Measurements from ENCODE around the gene TSPAN1. TPM values are rescaled to one million over a fixed set of nuclear protein-coding genes. Genes with fewer than 3 reads are reported as not detected.

TSPAN1 gene
- total RNA-seq, 1 experiment from 2014 or later = 41.7 TPM

- intact Hi-C loops (cut with micrococcal nuclease) = no loop called here
- Mint-ChIP-seq H3K36me3 (ENCODE audit: insufficient read depth, unreplicated experiment) (no peaks in the 10 kb centered on the region), H3K27ac (ENCODE audit: low read depth, unreplicated experiment) (no peak overlapping the region), H3K4me3 (ENCODE audit: unreplicated experiment) (no peak overlapping the region), H3K9me3 (ENCODE audit: unreplicated experiment) (no peaks in the 10 kb centered on the region), H3K4me1 (ENCODE audit: insufficient read depth, unreplicated experiment) (no peaks in the 10 kb centered on the region), H3K27me3 (ENCODE audit: insufficient read depth, unreplicated experiment) (no peaks in the 10 kb centered on the region)
- POLR2A ChIA-PET = interaction anchor here (1.1 kb wide), 1 partner anchor 29 kb away, joined by 3 read pairs; no protein-coding TSS in a partner anchor
- CTCF ChIA-PET = no interaction called here
- BruUV-seq (replicated peaks) = no TSS peak
- DNase-seq (ENCODE audit: unreplicated experiment) = no peak
- no peak for TF ChIP-seq CTCF (IDR thresholded peaks at IDR 0.05; ENCODE audit: unreplicated experiment)
These were observed 21.2 kb upstream of the TSPAN1 start for GRCh38 chr1:46153732-46154131.

- Mint-ChIP-seq H3K4me3 (ENCODE audit: unreplicated experiment) (no peak overlapping the region), H3K27ac (ENCODE audit: low read depth, unreplicated experiment) (no peak overlapping the region), H3K9me3 (ENCODE audit: unreplicated experiment) (no peaks in the 10 kb centered on the region), H3K36me3 (ENCODE audit: insufficient read depth, unreplicated experiment) (no peaks in the 10 kb centered on the region), H3K27me3 (ENCODE audit: insufficient read depth, unreplicated experiment) (no peaks in the 10 kb centered on the region), H3K4me1 (ENCODE audit: insufficient read depth, unreplicated experiment) (no peaks in the 10 kb centered on the region)
- ChIA-PET POLR2A (interaction anchor here (1.5 to 1.8 kb wide), 2 partner anchors 17 to 35 kb away, joined by 3 to 8 read pairs; partner anchors contain the start of gene TSPAN1), CTCF (interaction anchor here (0.8 to 1.5 kb wide), 2 partner anchors 120 to 122 kb away, joined by 3 to 4 read pairs; no protein-coding TSS in a partner anchor)
- DNase-seq (ENCODE audit: unreplicated experiment) = no peak
- intact Hi-C loops (cut with micrococcal nuclease) = no loop called here
- BruUV-seq (replicated peaks) = no TSS peak
- TF ChIP-seq CTCF (IDR thresholded peaks at IDR 0.05; ENCODE audit: unreplicated experiment) = no peak
These were observed 17.0 kb upstream of the TSPAN1 start for GRCh38 chr1:46157916-46158311.

GRCh38 chr1:46158312-46159281, 16.3 kb upstream of the TSPAN1 start:
- intact Hi-C loops (cut with micrococcal nuclease) = no loop called here
- BruUV-seq (replicated peaks) = no TSS peak
- CTCF ChIA-PET = interaction anchor here (0.8 kb wide), 1 partner anchor 122 kb away, joined by 3 read pairs; no protein-coding TSS in a partner anchor

More at GRCh38 chr1:46158312-46159281, 16.3 kb upstream of the TSPAN1 start:
- POLR2A ChIA-PET = interaction anchor here (1.8 kb wide), 1 partner anchor 16 kb away, joined by 8 read pairs; the partner anchor contains the start of gene TSPAN1
- Mint-ChIP-seq H3K36me3 (ENCODE audit: insufficient read depth, unreplicated experiment) (no peaks in the 10 kb centered on the region), H3K27ac (ENCODE audit: low read depth, unreplicated experiment) (no peak overlapping the region), H3K9me3 (ENCODE audit: unreplicated experiment) (no peaks in the 10 kb centered on the region), H3K4me3 (ENCODE audit: unreplicated experiment) (no peak overlapping the region), H3K27me3 (ENCODE audit: insufficient read depth, unreplicated experiment) (no peaks in the 10 kb centered on the region), H3K4me1 (ENCODE audit: insufficient read depth, unreplicated experiment) (no peaks in the 10 kb centered on the region)
- no peak for DNase-seq (ENCODE audit: unreplicated experiment)
- no peak for TF ChIP-seq CTCF (IDR thresholded peaks at IDR 0.05; ENCODE audit: unreplicated experiment)
